Measurements from ENCODE around the gene DENND1A.

Gene DENND1A

GRCh38 chr9:123376218-123377071, 553.5 kb downstream of the DENND1A start:
- Histone ChIP-seq H3K27ac (no peak overlapping the region), H3K4me3 (no peak overlapping the region)
- no peak for TF ChIP-seq CTCF (IDR thresholded peaks at IDR 0.05)
- DNase-seq (ENCODE audit: low spot score): no peak

- Histone ChIP-seq H3K27ac (no peak overlapping the region), H3K4me3 (no peak overlapping the region)
- no peak for DNase-seq (ENCODE audit: low spot score)
- TF ChIP-seq CTCF (IDR thresholded peaks at IDR 0.05): no peak
Observed at GRCh38 chr9:123375469-123376132, 554.3 kb downstream of the DENND1A start.

- Histone ChIP-seq H3K4me3 (peak overlapping the region; percentile 40), H3K27ac (no peak overlapping the region)
- no peak for TF ChIP-seq CTCF (IDR thresholded peaks at IDR 0.05)
- DNase-seq (ENCODE audit: low spot score): no peak
Observed at GRCh38 chr9:123373946-123374345, 556.0 kb downstream of the DENND1A start.

GRCh38 chr9:123373447-123373923, 556.4 kb downstream of the DENND1A start:
- no peak for TF ChIP-seq CTCF (IDR thresholded peaks at IDR 0.05)
- no peak for DNase-seq (ENCODE audit: low spot score)
- Histone ChIP-seq H3K4me3 (peak overlapping the region; percentile 40), H3K27ac (no peak overlapping the region)

GRCh38 chr9:123372766-123373446, 557.0 kb downstream of the DENND1A start:
- H3K4me3 ChIP-seq: peak overlapping the region; percentile 40
- no peak overlapping the region for H3K27ac ChIP-seq
- no peak for DNase-seq (ENCODE audit: low spot score)
- TF ChIP-seq CTCF (IDR thresholded peaks at IDR 0.05): no peak

- no peak for TF ChIP-seq CTCF (IDR thresholded peaks at IDR 0.05)
- Histone ChIP-seq H3K4me3 (no peak overlapping the region), H3K27ac (no peak overlapping the region)
- no peak for DNase-seq (ENCODE audit: low spot score)
Observed at GRCh38 chr9:123371805-123372590, 557.9 kb downstream of the DENND1A start.

Data from coronary artery (tissue), 2 donors.